Keratinocyte (primary cell): ENCODE results near the gene IQCK. TPM values are rescaled to one million over a fixed set of nuclear protein-coding genes. Genes with fewer than 3 reads are reported as not detected.

Source experiments
- DNase-seq: peaks from one replicate; pipeline ENCODE4 v3.0.0-alpha.2; 2011; ENCODE audit warnings: low read depth, missing footprints, low spot score
- FAIRE-seq: peaks from 2 replicates; lab custom pipeline; 2011; peaks lifted over from hg19 to GRCh38; lab: Jason Lieb, UNC
- H2AFZ ChIP-seq: 2 replicates; pipeline ENCODE4 v1.6.0; 2012; ENCODE audit warnings: low read length, control low read depth, inconsistent platforms; ENCODE audit not compliant: control insufficient read depth
- H3K27ac ChIP-seq: 2 replicates; pipeline ENCODE4 v1.5.1; 2011; ENCODE audit warnings: low read length; ENCODE audit not compliant: control insufficient read depth, insufficient read depth
- H3K27me3 ChIP-seq: 3 replicates; pipeline ENCODE4 v1.6.0; 2011; ENCODE audit warnings: low read length; ENCODE audit not compliant: control insufficient read depth, insufficient read depth; ENCODE audit errors: extremely low read depth
- H3K36me3 ChIP-seq, 2 experiments: 2 replicates in 1 of 2; 3 replicates in 1 of 2; pipeline ENCODE4 v1.5.1; 2011; ENCODE audit warnings: low read length in 2 of 2, mild to moderate bottlenecking in 1 of 2; ENCODE audit not compliant: control insufficient read depth in 2 of 2, insufficient read depth in 2 of 2; ENCODE audit errors: extremely low read depth in 1 of 2
- H3K4me1 ChIP-seq: 3 replicates; pipeline ENCODE4 v1.5.1; 2011; ENCODE audit warnings: low read length; ENCODE audit not compliant: control insufficient read depth, insufficient read depth; ENCODE audit errors: extremely low read depth
- H3K4me2 ChIP-seq: 3 replicates; pipeline ENCODE4 v1.6.0; 2011; ENCODE audit warnings: low read depth, low read length; ENCODE audit not compliant: control insufficient read depth, insufficient read depth; ENCODE audit errors: extremely low read depth
- H3K4me3 ChIP-seq, 3 experiments: fragments of 200-600 bp in 1 of 3; sonication (generic) in 1 of 3; 2 replicates in 2 of 3; 3 replicates in 1 of 3; pipeline ENCODE4 v1.5.1; 2011 to 2016; ENCODE audit warnings: low read length in 3 of 3, mild to moderate bottlenecking in 3 of 3, control low read depth in 2 of 3, inconsistent platforms in 1 of 3, low read depth in 1 of 3, mixed read lengths in 1 of 3, mixed run types in 1 of 3, moderate library complexity in 1 of 3; ENCODE audit not compliant: control insufficient read depth in 2 of 3, insufficient read depth in 2 of 3; ENCODE audit errors: extremely low read depth in 1 of 3
- H3K79me2 ChIP-seq: 2 replicates; pipeline ENCODE4 v1.6.0; 2012; ENCODE audit warnings: low read length; ENCODE audit not compliant: control insufficient read depth, insufficient read depth
- H3K9ac ChIP-seq: 3 replicates; pipeline ENCODE4 v1.6.0; 2011; ENCODE audit warnings: low read length; ENCODE audit not compliant: control insufficient read depth, insufficient read depth; ENCODE audit errors: extremely low read depth
- H3K9me1 ChIP-seq: 3 replicates; pipeline ENCODE4 v1.6.0; 2011; ENCODE audit warnings: low read length; ENCODE audit not compliant: control insufficient read depth, insufficient read depth; ENCODE audit errors: extremely low read depth
- H3K9me3 ChIP-seq: 2 replicates; pipeline ENCODE4 v1.5.1; 2012; ENCODE audit warnings: low read depth, low read length; ENCODE audit not compliant: control insufficient read depth
- H4K20me1 ChIP-seq: 3 replicates; pipeline ENCODE4 v1.6.0; 2011; ENCODE audit warnings: low read length; ENCODE audit not compliant: control insufficient read depth, insufficient read depth; ENCODE audit errors: extremely low read depth
- CTCF ChIP-seq, 3 experiments: IDR thresholded peaks in 1 of 3; conservative IDR thresholded peaks in 1 of 3; optimal IDR thresholded peaks in 1 of 3; 2 replicates in 2 of 3; 3 replicates in 1 of 3; pipeline versions ENCODE3 to v1.5.1; 2011; ENCODE audit warnings: low read length in 3 of 3, mild to moderate bottlenecking in 3 of 3, moderate library complexity in 2 of 3, control low read depth in 1 of 3, inconsistent platforms in 1 of 3; ENCODE audit not compliant: insufficient read depth in 2 of 3; ENCODE audit errors: extremely low read depth in 1 of 3
- EZH2 ChIP-seq: IDR thresholded peaks from one replicate; pipeline ENCODE4 v1.6.1; 2012; ENCODE audit warnings: inconsistent platforms, mild to moderate bottlenecking, low read length, moderate library complexity
- dilution Hi-C: fragments of 300-500 bp; cut with MboI; formaldehyde crosslinking; loops from one replicate; pipeline ENCODE4 v1.7.0; 2020; ENCODE audit warnings: low sequenced_read_pairs; ENCODE audit not compliant: extremely low pct_ligation_motif_present
- polyA plus RNA-seq, 5 experiments: library from polyadenylated mRNA; depleted of rRNA in 3 of 5; stranded (reverse) in 3 of 5; stranded (forward) in 1 of 5; unstranded in 1 of 5; fragments of >200 nt; gene quantifications; 1 replicate in 1 of 5; 2 replicates in 3 of 5; 3 replicates in 1 of 5; pipeline versions ENCODE4 v1.2.1 to v1.2.3, GENCODE V29; 2011 to 2012; ENCODE audit warnings: missing spikeins in 2 of 5, low read depth in 1 of 5, low replicate concordance in 1 of 5

IQCK gene
- polyA plus RNA-seq, 1 donor (not counting 4 experiments of a cell fraction or from before 2014, with no cell fraction given) = 9.7 TPM

- no peaks in the 10 kb centered on the region for H4K20me1 ChIP-seq
- H3K4me1 ChIP-seq = no peaks in the 10 kb centered on the region
- no peak overlapping the region for H2AFZ ChIP-seq
- H3K9me3 ChIP-seq = no peaks in the 10 kb centered on the region
- TF ChIP-seq EZH2 (no peak), CTCF (optimal IDR thresholded peaks at IDR 0.05 in 1 of 3, IDR thresholded peaks at IDR 0.05 in 1 of 3, conservative IDR thresholded peaks at IDR 0.05 in 1 of 3; ENCODE audit: extremely low read depth in 1 of 3, insufficient read depth in 2 of 3, low read length in 3 of 3) (no peak)
- H3K79me2 ChIP-seq = no peaks in the 10 kb centered on the region
- no peak for DNase-seq
- H3K9ac ChIP-seq = no peak overlapping the region
- dilution Hi-C loops = no loop called here
- no peaks in the 10 kb centered on the region for H3K9me1 ChIP-seq
- no peak overlapping the region for H3K27ac ChIP-seq
- FAIRE-seq = no peak
- no peak overlapping the region for H3K4me2 ChIP-seq
- H3K36me3 ChIP-seq = peaks cover 5 to 7% of the 10 kb centered on the region in 2 experiments
- H3K4me3 ChIP-seq = no peak overlapping the region
- H3K27me3 ChIP-seq = no peaks in the 10 kb centered on the region
Observed at GRCh38 chr16:19688396-19689024, 29.6 kb upstream of the IQCK start.

- H3K4me3 ChIP-seq = no peak overlapping the region
- H3K27me3 ChIP-seq = no peaks in the 10 kb centered on the region
- peaks cover 2 to 7% of the 10 kb centered on the region in 2 experiments for H3K36me3 ChIP-seq
- no peaks in the 10 kb centered on the region for H4K20me1 ChIP-seq
- FAIRE-seq = no peak
- H3K79me2 ChIP-seq = no peaks in the 10 kb centered on the region
- no peak overlapping the region for H3K4me2 ChIP-seq
- H3K4me1 ChIP-seq = no peaks in the 10 kb centered on the region
- no peak overlapping the region for H3K9ac ChIP-seq
- dilution Hi-C loops = no loop called here
- H3K9me1 ChIP-seq = no peaks in the 10 kb centered on the region
- no peak overlapping the region for H2AFZ ChIP-seq
- no peaks in the 10 kb centered on the region for H3K9me3 ChIP-seq
- DNase-seq = no peak
- no peak overlapping the region for H3K27ac ChIP-seq
- TF ChIP-seq EZH2 (no peak), CTCF (optimal IDR thresholded peaks at IDR 0.05 in 1 of 3, IDR thresholded peaks at IDR 0.05 in 1 of 3, conservative IDR thresholded peaks at IDR 0.05 in 1 of 3; ENCODE audit: extremely low read depth in 1 of 3, insufficient read depth in 2 of 3, low read length in 3 of 3) (no peak)
Observed at GRCh38 chr16:19689342-19689741, 28.7 kb upstream of the IQCK start.
